NT2/D1 (cell line): Measurements from ENCODE around the gene WDR59.
"Not testable (repeated sequence)": the region's sequence is repeated elsewhere in the genome, so short reads cannot be mapped to it uniquely, and the experiment has no call there.

Experiments used
- SUZ12 ChIP-seq: IDR thresholded peaks from 2 replicates; pipeline ENCODE4 v1.6.1; 2011; ENCODE audit not compliant: insufficient read length, insufficient read depth; ENCODE audit errors: extremely low read depth
- ZNF274 ChIP-seq: IDR thresholded peaks from 2 replicates; pipeline ENCODE4 v1.6.1; 2011; ENCODE audit warnings: mild to moderate bottlenecking, low read depth, low read length

DNA sequence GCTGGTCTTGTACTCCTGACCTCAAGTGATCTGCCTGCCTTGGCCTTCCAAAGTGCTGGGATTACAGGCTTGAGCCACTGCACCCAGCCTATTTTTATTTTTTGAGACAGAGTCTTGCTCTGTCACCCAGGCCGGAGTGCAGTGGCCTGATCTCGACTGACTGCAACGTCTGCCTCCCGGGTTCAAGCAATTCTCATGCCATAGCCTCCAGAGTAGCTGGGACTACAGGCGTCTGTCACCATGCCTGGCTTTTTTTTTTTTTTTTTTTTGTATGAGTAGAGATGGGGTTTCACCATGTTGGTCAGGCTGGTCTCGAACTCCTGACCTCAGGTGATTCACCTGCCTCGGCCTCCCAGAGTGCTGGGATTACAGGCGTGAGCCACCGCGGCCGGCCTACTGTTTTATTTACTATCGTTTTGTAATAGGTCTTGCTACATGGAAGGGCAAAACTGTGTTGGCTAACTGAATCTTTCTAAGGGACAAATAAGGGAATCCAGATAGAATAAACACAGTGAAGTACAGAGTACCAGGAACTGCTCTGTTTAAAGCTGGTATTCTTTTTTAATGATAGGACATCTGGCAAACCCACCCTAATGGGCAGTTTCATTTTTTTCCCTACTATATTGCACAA is 31.6 kb upstream of the WDR59 start:
- not testable (repeated sequence) for TF ChIP-seq ZNF274, SUZ12
